Fibroblast of skin of right biceps (primary cell): ENCODE results near the gene DACT2.

Experiments
- DNase-seq: peaks from one replicate; pipeline ENCODE4 v3.0.0-alpha.2; 2013

DACT2 gene

GRCh38 chr6:168349718-168350210 lies 30.2 kb upstream of the DACT2 start:
- no peak for DNase-seq

GRCh38 chr6:168348186-168348585 lies 28.6 kb upstream of the DACT2 start:
- no peak for DNase-seq

- no peak for DNase-seq
Measured at GRCh38 chr6:168347615-168348014, 28.0 kb upstream of the DACT2 start.

- no peak for DNase-seq
Measured at GRCh38 chr6:168347053-168347452, 27.5 kb upstream of the DACT2 start.

GRCh38 chr6:168345896-168346754 lies 26.5 kb upstream of the DACT2 start:
- DNase-seq, result no peak

- no peak for DNase-seq
Measured at GRCh38 chr6:168345266-168345665, 25.7 kb upstream of the DACT2 start.

GRCh38 chr6:168344338-168344737 lies 24.8 kb upstream of the DACT2 start:
- no peak for DNase-seq

- DNase-seq, result no peak
Measured at GRCh38 chr6:168343239-168344150, 23.9 kb upstream of the DACT2 start.

- no peak for DNase-seq
Measured at GRCh38 chr6:168342636-168343035, 23.1 kb upstream of the DACT2 start.

- DNase-seq, result no peak
Measured at GRCh38 chr6:168341280-168341900, 21.8 kb upstream of the DACT2 start.

GRCh38 chr6:168340819-168341218 lies 21.2 kb upstream of the DACT2 start:
- DNase-seq, result no peak

- no peak for DNase-seq
Measured at GRCh38 chr6:168338777-168339176, 19.2 kb upstream of the DACT2 start.

- no peak for DNase-seq
Measured at GRCh38 chr6:168336967-168337366, 17.4 kb upstream of the DACT2 start.

GRCh38 chr6:168333989-168334388 lies 14.4 kb upstream of the DACT2 start:
- no peak for DNase-seq

- no peak for DNase-seq
Measured at GRCh38 chr6:168333491-168333890, 13.9 kb upstream of the DACT2 start.

GRCh38 chr6:168333039-168333438 lies 13.5 kb upstream of the DACT2 start:
- no peak for DNase-seq

- DNase-seq, result no peak
Measured at GRCh38 chr6:168332020-168332419, 12.4 kb upstream of the DACT2 start.

GRCh38 chr6:168331058-168331457 lies 11.5 kb upstream of the DACT2 start:
- DNase-seq, result no peak

GRCh38 chr6:168330403-168330802 lies 10.8 kb upstream of the DACT2 start:
- DNase-seq, result no peak

GRCh38 chr6:168328086-168328485 lies 8.5 kb upstream of the DACT2 start:
- DNase-seq, result no peak

GRCh38 chr6:168326294-168327261 lies 7.0 kb upstream of the DACT2 start:
- no peak for DNase-seq

GRCh38 chr6:168322966-168323365 lies 3.4 kb upstream of the DACT2 start:
- no peak for DNase-seq
